Fibroblast of lung (primary cell): ENCODE measurements around the gene EMILIN3. TPM values are rescaled to one million over a fixed set of nuclear protein-coding genes. Genes with fewer than 3 reads are reported as not detected.

Experiments used
- DNase-seq, 2 donors: peaks; one replicate each; pipeline versions ENCODE4 v3.0.0 to v3.0.0-alpha.2; 2010; ENCODE audit warnings: low read depth in 2 of 2
- H2AFZ ChIP-seq: 2 replicates; pipeline ENCODE4 v1.5.1; 2012; ENCODE audit warnings: low read length, control low read depth, inconsistent platforms
- H3K27ac ChIP-seq: 2 replicates; pipeline ENCODE4 v1.5.1; 2011; ENCODE audit warnings: low read length, control low read depth; ENCODE audit not compliant: insufficient read depth
- H3K27me3 ChIP-seq: 2 replicates; pipeline ENCODE4 v1.5.1; 2011; ENCODE audit warnings: mild to moderate bottlenecking, low read length; ENCODE audit not compliant: control insufficient read depth, insufficient read depth
- H3K36me3 ChIP-seq: 2 replicates; pipeline ENCODE4 v1.5.1; 2011; ENCODE audit warnings: low read length; ENCODE audit not compliant: control insufficient read depth, insufficient read depth
- H3K4me1 ChIP-seq: 2 replicates; pipeline ENCODE4 v1.5.1; 2011; ENCODE audit warnings: low read length; ENCODE audit not compliant: control insufficient read depth, insufficient read depth; ENCODE audit errors: extremely low read depth
- H3K4me2 ChIP-seq: 2 replicates; pipeline ENCODE4 v1.5.1; 2011; ENCODE audit warnings: low read length, control low read depth; ENCODE audit not compliant: insufficient read depth; ENCODE audit errors: extremely low read depth
- H3K4me3 ChIP-seq, 4 experiments: fragments of 200-600 bp in 1 of 4; sonication (generic) in 1 of 4; replicated peaks in 1 of 4; 2 replicates each; pipeline ENCODE4 v1.5.1; 2011 to 2016; ENCODE audit warnings: low read length in 4 of 4, low read depth in 3 of 4, mild to moderate bottlenecking in 3 of 4, control low read depth in 2 of 4, inconsistent platforms in 1 of 4, mixed read lengths in 1 of 4; ENCODE audit not compliant: insufficient read depth in 1 of 4; ENCODE audit errors: control extremely low read depth in 1 of 4
- H3K79me2 ChIP-seq: 2 replicates; pipeline ENCODE4 v1.5.1; 2012; ENCODE audit warnings: mild to moderate bottlenecking, low read length, inconsistent platforms; ENCODE audit not compliant: control insufficient read depth, insufficient read depth
- H3K9ac ChIP-seq: 2 replicates; pipeline ENCODE4 v1.5.1; 2011; ENCODE audit warnings: mild to moderate bottlenecking, low read length, control low read depth; ENCODE audit not compliant: insufficient read depth
- H3K9me3 ChIP-seq: 2 replicates; pipeline ENCODE4 v1.5.1; 2012; ENCODE audit warnings: low read depth, low read length; ENCODE audit not compliant: control insufficient read depth, insufficient read depth
- H4K20me1 ChIP-seq: 2 replicates; pipeline ENCODE4 v1.5.1; 2011; ENCODE audit warnings: low read length; ENCODE audit not compliant: control insufficient read depth, insufficient read depth; ENCODE audit errors: extremely low read depth
- EZH2 ChIP-seq: IDR thresholded peaks from 2 replicates; pipeline ENCODE4 v1.5.1; 2012; ENCODE audit warnings: low read length, control low read depth, mild to moderate bottlenecking; ENCODE audit errors: missing control alignments
- polyA plus RNA-seq, 2 donors: library from polyadenylated mRNA; depleted of rRNA in 1 of 2; stranded (reverse) in 1 of 2; unstranded in 1 of 2; fragments of >200 nt; gene quantifications; 2 replicates each; pipeline ENCODE4 v1.2.1, GENCODE V29; 2011 to 2012; ENCODE audit warnings: missing spikeins in 1 of 2
- total RNA-seq: library from RNA; depleted of rRNA; stranded (reverse); fragments of >200 nt; gene quantifications from 2 replicates; pipeline ENCODE4 v1.2.1, GENCODE V29; 2014
- TF ChIP-seq, protein P1 (sequence below), 2 donors: IDR thresholded peaks in 1 of 2; conservative IDR thresholded peaks in 1 of 2; 1 replicate in 1 of 2; 2 replicates in 1 of 2; pipeline ENCODE4 v1.5.1; 2011 to 2012; ENCODE audit warnings: low read length in 2 of 2, control low read depth in 1 of 2, inconsistent platforms in 1 of 2, low read depth in 1 of 2, mild to moderate bottlenecking in 1 of 2

The EMILIN3 gene
- total and polyA plus RNA-seq, 2 donors (not counting 1 experiment from before 2014, with no cell fraction given): 0.05 to 0.17 TPM

DNA sequence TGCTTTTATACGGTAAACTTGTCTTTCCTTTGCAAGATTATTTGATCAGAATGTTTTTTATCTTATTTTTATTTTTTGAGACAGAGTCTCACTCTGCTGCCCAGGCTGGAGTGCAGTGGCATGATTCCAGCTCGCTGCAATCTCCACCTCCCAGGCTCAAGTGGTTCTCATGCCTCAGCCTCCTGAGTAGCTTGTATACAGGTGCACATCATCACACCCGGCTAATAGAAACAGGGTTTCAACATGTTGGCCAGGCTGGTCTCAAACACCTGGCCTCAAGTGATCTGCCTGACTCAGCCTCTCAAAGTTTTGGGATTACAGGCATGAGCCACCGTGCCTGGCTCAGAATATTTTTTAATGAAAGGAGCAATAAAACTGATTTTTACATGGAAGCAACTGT, 34.9 kb downstream of the EMILIN3 start:
- Histone ChIP-seq H3K4me2 (no peak overlapping the region), H3K4me3 (no peak overlapping the region), H3K27ac (no peak overlapping the region), H4K20me1 (no peaks in the 10 kb centered on the region), H3K4me1 (peaks cover 19% of the 10 kb centered on the region), H3K79me2 (no peaks in the 10 kb centered on the region), H3K27me3 (no peaks in the 10 kb centered on the region), H3K9me3 (no peaks in the 10 kb centered on the region), H2AFZ (no peak overlapping the region), H3K9ac (no peak overlapping the region), H3K36me3 (no peaks in the 10 kb centered on the region)
- TF ChIP-seq, protein P1, sequence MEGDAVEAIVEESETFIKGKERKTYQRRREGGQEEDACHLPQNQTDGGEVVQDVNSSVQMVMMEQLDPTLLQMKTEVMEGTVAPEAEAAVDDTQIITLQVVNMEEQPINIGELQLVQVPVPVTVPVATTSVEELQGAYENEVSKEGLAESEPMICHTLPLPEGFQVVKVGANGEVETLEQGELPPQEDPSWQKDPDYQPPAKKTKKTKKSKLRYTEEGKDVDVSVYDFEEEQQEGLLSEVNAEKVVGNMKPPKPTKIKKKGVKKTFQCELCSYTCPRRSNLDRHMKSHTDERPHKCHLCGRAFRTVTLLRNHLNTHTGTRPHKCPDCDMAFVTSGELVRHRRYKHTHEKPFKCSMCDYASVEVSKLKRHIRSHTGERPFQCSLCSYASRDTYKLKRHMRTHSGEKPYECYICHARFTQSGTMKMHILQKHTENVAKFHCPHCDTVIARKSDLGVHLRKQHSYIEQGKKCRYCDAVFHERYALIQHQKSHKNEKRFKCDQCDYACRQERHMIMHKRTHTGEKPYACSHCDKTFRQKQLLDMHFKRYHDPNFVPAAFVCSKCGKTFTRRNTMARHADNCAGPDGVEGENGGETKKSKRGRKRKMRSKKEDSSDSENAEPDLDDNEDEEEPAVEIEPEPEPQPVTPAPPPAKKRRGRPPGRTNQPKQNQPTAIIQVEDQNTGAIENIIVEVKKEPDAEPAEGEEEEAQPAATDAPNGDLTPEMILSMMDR (conservative IDR thresholded peaks at IDR 0.05 in 1 of 2, IDR thresholded peaks at IDR 0.05 in 1 of 2; ENCODE audit: low read depth in 1 of 2, low read length in 2 of 2): no peak
- no peak for TF ChIP-seq EZH2
- no peak for DNase-seq

DNA sequence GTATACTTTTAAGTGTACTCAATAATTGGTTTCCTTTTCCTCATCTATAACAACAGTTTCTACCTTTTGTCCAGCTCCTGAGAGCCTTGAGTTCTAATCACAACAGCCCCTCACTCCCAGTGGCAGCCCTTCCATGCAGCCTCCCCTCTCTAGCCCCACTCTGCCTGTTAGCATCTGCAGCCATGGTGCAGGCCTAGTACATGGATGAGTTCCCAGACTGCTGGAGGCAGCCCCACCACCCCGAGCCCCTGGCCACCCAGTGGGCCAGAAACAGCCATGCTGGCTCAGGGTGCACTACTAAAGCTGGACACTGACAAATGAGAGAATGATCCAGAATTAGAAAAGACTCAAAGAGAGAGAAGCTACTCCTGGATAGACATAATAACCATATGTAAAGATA, 35.7 kb downstream of the EMILIN3 start:
- Histone ChIP-seq H3K4me1 (peaks cover 19% of the 10 kb centered on the region), H2AFZ (no peak overlapping the region), H3K9ac (no peak overlapping the region), H3K4me2 (no peak overlapping the region), H3K27me3 (no peaks in the 10 kb centered on the region), H4K20me1 (no peaks in the 10 kb centered on the region), H3K27ac (no peak overlapping the region), H3K4me3 (no peak overlapping the region), H3K9me3 (no peaks in the 10 kb centered on the region), H3K79me2 (no peaks in the 10 kb centered on the region), H3K36me3 (no peaks in the 10 kb centered on the region)
- no peak for DNase-seq
- TF ChIP-seq, protein P1 (conservative IDR thresholded peaks at IDR 0.05 in 1 of 2, IDR thresholded peaks at IDR 0.05 in 1 of 2; ENCODE audit: low read depth in 1 of 2, low read length in 2 of 2): no peak
- no peak for TF ChIP-seq EZH2

DNA sequence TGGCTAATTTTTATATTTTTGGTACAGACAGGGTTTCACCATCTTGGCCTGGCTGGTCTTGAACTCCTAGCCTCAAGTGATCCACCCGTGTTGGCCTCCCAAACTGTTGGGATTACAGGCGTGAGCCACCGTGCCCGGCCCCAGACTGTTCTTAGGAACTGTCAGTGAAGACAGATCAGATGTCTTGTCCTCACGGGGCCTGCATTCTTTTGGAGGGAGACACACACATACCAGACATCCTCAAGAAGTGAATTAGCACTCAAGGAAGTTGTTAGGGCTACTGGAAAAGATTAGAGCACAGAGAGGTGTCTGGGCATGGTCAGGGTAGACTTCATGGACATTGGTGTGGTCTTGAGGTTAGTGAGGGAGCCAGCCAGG, 36.3 kb downstream of the EMILIN3 start:
- Histone ChIP-seq H3K9ac (no peak overlapping the region), H3K79me2 (no peaks in the 10 kb centered on the region), H3K27me3 (no peaks in the 10 kb centered on the region), H3K4me1 (peaks cover 19% of the 10 kb centered on the region), H2AFZ (no peak overlapping the region), H3K36me3 (no peaks in the 10 kb centered on the region), H3K9me3 (no peaks in the 10 kb centered on the region), H4K20me1 (no peaks in the 10 kb centered on the region), H3K27ac (peak overlapping the region; percentile 96), H3K4me2 (no peak overlapping the region), H3K4me3 (no peak overlapping the region)
- TF ChIP-seq, protein P1 (conservative IDR thresholded peaks at IDR 0.05 in 1 of 2, IDR thresholded peaks at IDR 0.05 in 1 of 2; ENCODE audit: low read depth in 1 of 2, low read length in 2 of 2): no peak
- TF ChIP-seq EZH2: no peak
- DNase-seq: peak in 1 of 2 donors; percentile 81
